ENCODE measurements around the gene CCDC13.

The CCDC13 gene

DNA sequence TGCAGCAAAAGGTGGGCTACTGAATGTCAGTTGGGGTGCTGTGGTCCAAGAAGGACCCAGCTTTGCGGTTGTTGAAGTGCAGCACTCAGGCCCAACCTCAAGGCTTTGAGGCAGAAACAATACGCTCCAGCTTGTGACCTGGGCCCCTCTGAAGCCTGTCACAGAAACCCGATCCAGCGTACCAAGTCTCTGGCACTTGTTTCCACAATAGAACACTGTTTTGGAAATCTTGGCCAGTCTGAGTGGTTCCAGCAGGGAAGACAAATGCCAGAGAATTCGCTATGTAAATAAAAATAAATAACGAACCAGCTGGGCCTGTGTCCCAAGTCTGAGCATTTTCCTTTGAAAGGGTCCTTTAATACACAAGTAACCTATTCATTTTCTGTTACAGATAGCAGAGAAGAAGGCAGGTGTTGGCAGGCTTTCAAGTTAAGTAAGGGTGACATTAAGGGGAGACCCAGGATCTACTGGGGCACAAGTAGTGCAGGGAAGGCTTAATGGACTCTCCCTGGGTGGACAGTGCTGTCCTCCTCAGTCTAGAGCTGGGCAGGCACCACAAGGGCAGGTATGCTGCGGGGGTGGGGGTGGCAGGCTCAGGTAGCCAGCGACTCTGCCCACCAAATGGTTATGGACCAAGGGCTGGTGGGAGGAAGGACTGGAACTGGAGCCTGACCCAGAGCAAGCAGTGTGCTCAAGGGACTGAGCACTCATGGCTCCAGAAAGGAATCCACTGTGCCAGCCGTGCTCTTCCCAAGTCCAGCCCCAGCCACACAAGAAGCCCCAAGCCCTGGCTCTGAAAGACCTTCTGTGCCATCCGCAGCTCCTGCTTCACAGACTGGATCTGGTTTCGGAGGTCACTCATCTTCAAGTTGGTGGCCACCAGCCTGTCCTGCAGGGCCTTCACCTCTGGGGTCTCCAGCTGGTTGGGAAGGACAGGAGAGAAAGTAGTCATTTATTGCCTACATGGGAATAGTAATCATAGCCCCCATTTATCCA lies 26.3 kb downstream of the CCDC13 start:
- no peak for ATAC-seq
- TF ChIP-seq CSDC2 (CRISPR knock-in tag; IDR thresholded peaks at IDR 0.05) (no peak), ZNF8 (CRISPR knock-in tag; IDR thresholded peaks at IDR 0.05) (no peak), ARNTL (CRISPR knock-in tag; IDR thresholded peaks at IDR 0.05; ENCODE audit: borderline replicate concordance, low read depth) (no peak), ZFP30 (CRISPR knock-in tag; IDR thresholded peaks at IDR 0.05) (no peak), ZNF565 (CRISPR knock-in tag; conservative IDR thresholded peaks at IDR 0.05; ENCODE audit: low read depth) (no peak)
- TF ChIP-seq, protein P1, sequence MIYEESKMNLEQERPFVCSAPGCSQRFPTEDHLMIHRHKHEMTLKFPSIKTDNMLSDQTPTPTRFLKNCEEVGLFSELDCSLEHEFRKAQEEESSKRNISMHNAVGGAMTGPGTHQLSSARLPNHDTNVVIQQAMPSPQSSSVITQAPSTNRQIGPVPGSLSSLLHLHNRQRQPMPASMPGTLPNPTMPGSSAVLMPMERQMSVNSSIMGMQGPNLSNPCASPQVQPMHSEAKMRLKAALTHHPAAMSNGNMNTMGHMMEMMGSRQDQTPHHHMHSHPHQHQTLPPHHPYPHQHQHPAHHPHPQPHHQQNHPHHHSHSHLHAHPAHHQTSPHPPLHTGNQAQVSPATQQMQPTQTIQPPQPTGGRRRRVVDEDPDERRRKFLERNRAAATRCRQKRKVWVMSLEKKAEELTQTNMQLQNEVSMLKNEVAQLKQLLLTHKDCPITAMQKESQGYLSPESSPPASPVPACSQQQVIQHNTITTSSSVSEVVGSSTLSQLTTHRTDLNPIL (CRISPR knock-in tag; IDR thresholded peaks at IDR 0.05; ENCODE audit: low read depth) = no peak
- TF ChIP-seq, protein P2, sequence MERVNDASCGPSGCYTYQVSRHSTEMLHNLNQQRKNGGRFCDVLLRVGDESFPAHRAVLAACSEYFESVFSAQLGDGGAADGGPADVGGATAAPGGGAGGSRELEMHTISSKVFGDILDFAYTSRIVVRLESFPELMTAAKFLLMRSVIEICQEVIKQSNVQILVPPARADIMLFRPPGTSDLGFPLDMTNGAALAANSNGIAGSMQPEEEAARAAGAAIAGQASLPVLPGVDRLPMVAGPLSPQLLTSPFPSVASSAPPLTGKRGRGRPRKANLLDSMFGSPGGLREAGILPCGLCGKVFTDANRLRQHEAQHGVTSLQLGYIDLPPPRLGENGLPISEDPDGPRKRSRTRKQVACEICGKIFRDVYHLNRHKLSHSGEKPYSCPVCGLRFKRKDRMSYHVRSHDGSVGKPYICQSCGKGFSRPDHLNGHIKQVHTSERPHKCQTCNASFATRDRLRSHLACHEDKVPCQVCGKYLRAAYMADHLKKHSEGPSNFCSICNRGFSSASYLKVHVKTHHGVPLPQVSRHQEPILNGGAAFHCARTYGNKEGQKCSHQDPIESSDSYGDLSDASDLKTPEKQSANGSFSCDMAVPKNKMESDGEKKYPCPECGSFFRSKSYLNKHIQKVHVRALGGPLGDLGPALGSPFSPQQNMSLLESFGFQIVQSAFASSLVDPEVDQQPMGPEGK (CRISPR knock-in tag; IDR thresholded peaks at IDR 0.05; ENCODE audit: borderline replicate concordance) = no peak

DNA sequence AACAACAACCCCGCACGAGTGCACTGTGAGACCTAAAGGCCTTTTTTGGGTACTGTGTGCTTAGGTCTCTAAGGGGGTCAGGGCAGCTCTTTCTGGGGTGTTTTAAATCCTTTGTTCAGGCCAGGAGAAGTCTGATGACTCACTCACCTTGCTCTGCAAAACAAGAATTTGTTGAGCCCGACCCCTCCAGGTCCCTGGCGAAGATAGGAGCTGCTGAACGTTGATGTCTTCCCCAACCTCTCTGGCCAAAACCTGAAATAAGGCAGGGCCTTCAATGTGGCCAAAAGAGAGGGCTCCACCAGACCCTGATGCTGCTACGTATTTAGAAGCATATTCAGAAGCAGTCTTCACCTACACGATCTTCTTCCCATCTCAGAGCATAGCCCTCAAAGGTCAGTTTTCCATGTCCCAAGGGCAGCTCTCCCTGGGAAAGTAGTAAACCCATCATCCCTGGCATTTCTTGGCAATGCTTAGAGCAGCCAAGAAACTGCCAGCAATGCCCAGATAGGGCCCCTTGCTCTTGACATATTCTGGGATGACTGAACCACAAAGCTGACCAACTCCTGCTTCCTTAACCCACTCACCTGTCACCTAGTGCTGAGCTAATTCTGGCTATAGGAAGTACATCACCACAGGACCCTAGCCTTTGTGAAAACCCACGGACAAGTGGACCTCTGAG lies 27.1 kb downstream of the CCDC13 start:
- no peak for TF ChIP-seq CSDC2 (CRISPR knock-in tag; IDR thresholded peaks at IDR 0.05)
- no peak for TF ChIP-seq BACH2 (CRISPR knock-in tag; IDR thresholded peaks at IDR 0.05; ENCODE audit: borderline replicate concordance)
- no peak for TF ChIP-seq GLIS3 (CRISPR knock-in tag; IDR thresholded peaks at IDR 0.05)
- TF ChIP-seq ZFP30 (CRISPR knock-in tag; IDR thresholded peaks at IDR 0.05) = no peak
- TF ChIP-seq ZNF70 (CRISPR knock-in tag; IDR thresholded peaks at IDR 0.05) = no peak
- TF ChIP-seq ESRRG (CRISPR knock-in tag; IDR thresholded peaks at IDR 0.05) = no peak
- TF ChIP-seq TOX (CRISPR knock-in tag; IDR thresholded peaks at IDR 0.05; ENCODE audit: borderline replicate concordance) = no peak
- TF ChIP-seq RARB (CRISPR knock-in tag; IDR thresholded peaks at IDR 0.05) = no peak
- no peak for TF ChIP-seq SNAI2 (CRISPR knock-in tag; IDR thresholded peaks at IDR 0.05)
- TF ChIP-seq ZC3H10 (CRISPR knock-in tag; IDR thresholded peaks at IDR 0.05) = no peak
- no peak for TF ChIP-seq ISL1 (CRISPR knock-in tag; IDR thresholded peaks at IDR 0.05)
- TF ChIP-seq ARNTL (CRISPR knock-in tag; IDR thresholded peaks at IDR 0.05; ENCODE audit: borderline replicate concordance, low read depth) = no peak
- no peak for TF ChIP-seq ZFP3 (CRISPR knock-in tag; IDR thresholded peaks at IDR 0.05)
- TF ChIP-seq, protein P3, sequence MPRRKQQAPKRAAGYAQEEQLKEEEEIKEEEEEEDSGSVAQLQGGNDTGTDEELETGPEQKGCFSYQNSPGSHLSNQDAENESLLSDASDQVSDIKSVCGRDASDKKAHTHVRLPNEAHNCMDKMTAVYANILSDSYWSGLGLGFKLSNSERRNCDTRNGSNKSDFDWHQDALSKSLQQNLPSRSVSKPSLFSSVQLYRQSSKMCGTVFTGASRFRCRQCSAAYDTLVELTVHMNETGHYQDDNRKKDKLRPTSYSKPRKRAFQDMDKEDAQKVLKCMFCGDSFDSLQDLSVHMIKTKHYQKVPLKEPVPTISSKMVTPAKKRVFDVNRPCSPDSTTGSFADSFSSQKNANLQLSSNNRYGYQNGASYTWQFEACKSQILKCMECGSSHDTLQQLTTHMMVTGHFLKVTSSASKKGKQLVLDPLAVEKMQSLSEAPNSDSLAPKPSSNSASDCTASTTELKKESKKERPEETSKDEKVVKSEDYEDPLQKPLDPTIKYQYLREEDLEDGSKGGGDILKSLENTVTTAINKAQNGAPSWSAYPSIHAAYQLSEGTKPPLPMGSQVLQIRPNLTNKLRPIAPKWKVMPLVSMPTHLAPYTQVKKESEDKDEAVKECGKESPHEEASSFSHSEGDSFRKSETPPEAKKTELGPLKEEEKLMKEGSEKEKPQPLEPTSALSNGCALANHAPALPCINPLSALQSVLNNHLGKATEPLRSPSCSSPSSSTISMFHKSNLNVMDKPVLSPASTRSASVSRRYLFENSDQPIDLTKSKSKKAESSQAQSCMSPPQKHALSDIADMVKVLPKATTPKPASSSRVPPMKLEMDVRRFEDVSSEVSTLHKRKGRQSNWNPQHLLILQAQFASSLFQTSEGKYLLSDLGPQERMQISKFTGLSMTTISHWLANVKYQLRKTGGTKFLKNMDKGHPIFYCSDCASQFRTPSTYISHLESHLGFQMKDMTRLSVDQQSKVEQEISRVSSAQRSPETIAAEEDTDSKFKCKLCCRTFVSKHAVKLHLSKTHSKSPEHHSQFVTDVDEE (CRISPR knock-in tag; IDR thresholded peaks at IDR 0.05) = no peak
- TF ChIP-seq ZNF565 (CRISPR knock-in tag; conservative IDR thresholded peaks at IDR 0.05; ENCODE audit: low read depth) = no peak
- no peak for TF ChIP-seq ZNF8 (CRISPR knock-in tag; IDR thresholded peaks at IDR 0.05)
- no peak for TF ChIP-seq TCF4 (CRISPR knock-in tag; IDR thresholded peaks at IDR 0.05; ENCODE audit: borderline replicate concordance)
- no peak for TF ChIP-seq PPARA (CRISPR knock-in tag; IDR thresholded peaks at IDR 0.05; ENCODE audit: borderline replicate concordance)
- ATAC-seq = no peak

DNA sequence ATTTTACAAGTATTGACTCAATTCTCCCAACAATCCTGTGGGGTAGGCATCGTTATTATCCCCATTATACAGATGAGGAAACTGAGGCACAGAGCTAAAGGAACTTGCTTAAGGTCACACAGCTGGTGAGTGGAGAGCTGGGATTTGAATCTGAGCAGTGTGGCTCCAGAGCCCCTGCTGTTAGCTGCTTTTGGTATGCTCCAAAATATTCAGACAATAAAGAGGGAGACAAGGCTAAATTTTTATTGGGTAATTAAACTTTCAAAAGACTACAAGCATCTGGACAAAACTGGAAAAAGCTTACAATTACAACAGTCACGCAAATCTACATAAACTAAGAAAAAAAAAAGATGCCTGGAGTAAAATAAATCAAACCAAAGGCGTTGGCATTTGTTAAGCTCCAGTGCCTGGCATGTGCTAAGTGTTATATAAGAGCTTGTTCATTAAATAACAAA lies 27.7 kb downstream of the CCDC13 start:
- no peak for ATAC-seq
- no peak for TF ChIP-seq PPARA (CRISPR knock-in tag; IDR thresholded peaks at IDR 0.05; ENCODE audit: borderline replicate concordance)
- TF ChIP-seq ISL1 (CRISPR knock-in tag; IDR thresholded peaks at IDR 0.05) = no peak
